Measurements from ENCODE around the gene LPIN2.

DNA sequence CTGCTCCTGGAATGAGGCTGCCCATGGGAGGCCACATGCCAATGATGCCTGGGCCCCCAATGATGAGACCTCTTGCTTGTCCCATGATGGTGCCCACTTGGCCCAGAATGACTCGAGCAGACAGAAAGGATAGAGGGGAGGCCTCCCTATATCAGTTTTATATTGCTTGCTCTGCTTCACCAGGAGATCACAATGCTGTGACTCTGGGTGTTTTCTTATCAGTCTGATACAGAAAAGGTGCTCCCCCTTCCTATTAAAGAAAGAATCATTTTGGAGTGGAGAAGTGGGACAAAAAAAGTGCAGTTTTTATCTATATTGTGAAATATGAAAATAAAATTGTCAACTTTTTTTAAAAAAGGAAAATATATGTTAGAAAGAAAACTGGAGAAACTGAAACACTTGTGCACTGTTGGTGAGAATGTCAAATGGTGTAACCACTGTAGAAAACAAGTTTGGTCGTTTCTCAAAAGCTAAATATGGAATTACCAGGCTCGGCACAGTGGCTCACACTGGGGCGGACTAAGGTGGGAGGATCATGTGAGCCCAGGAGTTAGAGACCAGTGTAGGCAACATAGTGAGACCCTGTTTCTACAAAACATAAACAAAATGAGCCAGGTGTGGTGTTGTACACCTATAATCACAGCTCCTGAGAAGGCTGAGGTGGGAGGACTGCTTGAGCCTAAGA, 21.8 kb downstream of the LPIN2 start:
- TF ChIP-seq, protein P1, sequence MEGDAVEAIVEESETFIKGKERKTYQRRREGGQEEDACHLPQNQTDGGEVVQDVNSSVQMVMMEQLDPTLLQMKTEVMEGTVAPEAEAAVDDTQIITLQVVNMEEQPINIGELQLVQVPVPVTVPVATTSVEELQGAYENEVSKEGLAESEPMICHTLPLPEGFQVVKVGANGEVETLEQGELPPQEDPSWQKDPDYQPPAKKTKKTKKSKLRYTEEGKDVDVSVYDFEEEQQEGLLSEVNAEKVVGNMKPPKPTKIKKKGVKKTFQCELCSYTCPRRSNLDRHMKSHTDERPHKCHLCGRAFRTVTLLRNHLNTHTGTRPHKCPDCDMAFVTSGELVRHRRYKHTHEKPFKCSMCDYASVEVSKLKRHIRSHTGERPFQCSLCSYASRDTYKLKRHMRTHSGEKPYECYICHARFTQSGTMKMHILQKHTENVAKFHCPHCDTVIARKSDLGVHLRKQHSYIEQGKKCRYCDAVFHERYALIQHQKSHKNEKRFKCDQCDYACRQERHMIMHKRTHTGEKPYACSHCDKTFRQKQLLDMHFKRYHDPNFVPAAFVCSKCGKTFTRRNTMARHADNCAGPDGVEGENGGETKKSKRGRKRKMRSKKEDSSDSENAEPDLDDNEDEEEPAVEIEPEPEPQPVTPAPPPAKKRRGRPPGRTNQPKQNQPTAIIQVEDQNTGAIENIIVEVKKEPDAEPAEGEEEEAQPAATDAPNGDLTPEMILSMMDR (IDR thresholded peaks at IDR 0.05), result no peak
- no peak for TF ChIP-seq POLR2A (IDR thresholded peaks at IDR 0.05)
- no peak for TF ChIP-seq EP300 (IDR thresholded peaks at IDR 0.05)
